GM12892 (cell line): ENCODE measurements around the gene PNPLA2.

Source experiments
- POLR2A ChIP-seq: IDR thresholded peaks from 2 replicates; pipeline ENCODE4 v1.6.1; 2011; ENCODE audit warnings: low read depth, low read length, control low read depth
- POLR2AphosphoS5 ChIP-seq: IDR thresholded peaks from 2 replicates; pipeline ENCODE4 v1.6.1; 2011; ENCODE audit warnings: low read depth, low read length, control low read depth

DNA sequence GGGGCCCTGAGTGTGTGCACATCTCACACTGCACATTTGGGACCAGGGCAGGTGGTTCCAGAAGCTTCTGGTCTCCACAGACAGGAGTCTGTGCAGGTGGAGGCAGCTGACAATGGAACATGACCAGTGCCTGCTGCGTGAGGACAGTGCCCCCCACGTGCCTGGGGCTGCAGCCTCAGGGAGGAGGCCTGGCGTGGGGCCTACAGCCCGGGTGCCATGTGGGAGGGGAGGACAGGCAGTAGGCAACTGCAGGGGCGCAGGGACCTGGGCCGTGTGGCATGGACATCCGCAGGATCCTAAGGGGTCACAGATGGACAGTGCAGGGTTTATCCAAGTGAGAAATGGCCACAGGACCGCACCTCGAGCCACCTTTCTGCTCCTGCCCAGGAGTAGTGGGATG lies 52.8 kb downstream of the PNPLA2 start:
- TF ChIP-seq POLR2A (no peak), POLR2AphosphoS5 (no peak)
